HG02642 (cell line): ENCODE data around the gene SH2D6.
A peak's percentile ranks its signal among the peaks of the same experiment; 100 is the strongest.
"Not testable (repeated sequence)": the region's sequence is repeated elsewhere in the genome, so short reads cannot be mapped to it uniquely, and the experiment has no call there.

Experiments
- ATAC-seq: cut with Tn5 transposase; IDR thresholded peaks from one replicate; pipeline ENCODE4 v1.9.1; 2021; ENCODE audit warnings: mild to moderate bottlenecking; ENCODE audit not compliant: unreplicated experiment, poor library complexity

Gene SH2D6

GRCh38 chr2:85437488-85438200 lies 19.1 kb downstream of the SH2D6 start:
- peak; percentile 85 for ATAC-seq

- no peak for ATAC-seq
Measured at GRCh38 chr2:85438201-85439024, 19.9 kb downstream of the SH2D6 start.

GRCh38 chr2:85439025-85439472 lies 20.5 kb downstream of the SH2D6 start:
- ATAC-seq = no peak

GRCh38 chr2:85439569-85439968 lies 21.1 kb downstream of the SH2D6 start:
- not testable (repeated sequence) for ATAC-seq

GRCh38 chr2:85439986-85440385 lies 21.5 kb downstream of the SH2D6 start:
- no peak for ATAC-seq

- no peak for ATAC-seq
Measured at GRCh38 chr2:85440729-85441128, 22.2 kb downstream of the SH2D6 start.

- no peak for ATAC-seq
Measured at GRCh38 chr2:85441864-85442263, 23.4 kb downstream of the SH2D6 start.

GRCh38 chr2:85444629-85445172 lies 26.2 kb downstream of the SH2D6 start:
- ATAC-seq = no peak

- ATAC-seq = no peak
Measured at GRCh38 chr2:85445316-85446295, 27.1 kb downstream of the SH2D6 start.

- ATAC-seq = no peak
Measured at GRCh38 chr2:85446296-85447221, 28.0 kb downstream of the SH2D6 start.

- no peak for ATAC-seq
Measured at GRCh38 chr2:85447222-85447585, 28.7 kb downstream of the SH2D6 start.

GRCh38 chr2:85448461-85449213 lies 30.1 kb downstream of the SH2D6 start:
- no peak for ATAC-seq

GRCh38 chr2:85449214-85449588 lies 30.7 kb downstream of the SH2D6 start:
- ATAC-seq = no peak

- ATAC-seq = no peak
Measured at GRCh38 chr2:85452237-85452636, 33.7 kb downstream of the SH2D6 start.

- ATAC-seq = no peak
Measured at GRCh38 chr2:85453571-85453970, 35.1 kb downstream of the SH2D6 start.

- no peak for ATAC-seq
Measured at GRCh38 chr2:85455552-85456090, 37.1 kb downstream of the SH2D6 start.

- no peak for ATAC-seq
Measured at GRCh38 chr2:85457043-85457442, 38.5 kb downstream of the SH2D6 start.

GRCh38 chr2:85457877-85458316 lies 39.4 kb downstream of the SH2D6 start:
- no peak for ATAC-seq
